SK-N-MC (cell line): ENCODE measurements around the gene TEX19.

Source experiments
- EZH2 ChIP-seq: fragments of 200-600 bp; sonication (generic); IDR thresholded peaks from one replicate; pipeline ENCODE4 v1.6.1; 2017; ENCODE audit warnings: antibody characterized with exemption
- POLR2AphosphoS5 ChIP-seq: IDR thresholded peaks from 2 replicates; pipeline ENCODE4 v1.6.1; 2012; ENCODE audit warnings: mild to moderate bottlenecking, low read depth, low read length, borderline replicate concordance

GRCh38 chr17:82328141-82328993 lies 30.7 kb upstream of the TEX19 start:
- TF ChIP-seq EZH2 (no peak), POLR2AphosphoS5 (no peak)
